SIG-M5 treated with dmso at 0.1 percent for 504 hours (cell line): ENCODE data around the gene BRD1.

Experiments
- DNase-seq: peaks from one replicate; lab custom pipeline; 2025; ENCODE audit not compliant: unreplicated experiment; lab: John Stamatoyannopoulos, UW

BRD1 gene

DNA sequence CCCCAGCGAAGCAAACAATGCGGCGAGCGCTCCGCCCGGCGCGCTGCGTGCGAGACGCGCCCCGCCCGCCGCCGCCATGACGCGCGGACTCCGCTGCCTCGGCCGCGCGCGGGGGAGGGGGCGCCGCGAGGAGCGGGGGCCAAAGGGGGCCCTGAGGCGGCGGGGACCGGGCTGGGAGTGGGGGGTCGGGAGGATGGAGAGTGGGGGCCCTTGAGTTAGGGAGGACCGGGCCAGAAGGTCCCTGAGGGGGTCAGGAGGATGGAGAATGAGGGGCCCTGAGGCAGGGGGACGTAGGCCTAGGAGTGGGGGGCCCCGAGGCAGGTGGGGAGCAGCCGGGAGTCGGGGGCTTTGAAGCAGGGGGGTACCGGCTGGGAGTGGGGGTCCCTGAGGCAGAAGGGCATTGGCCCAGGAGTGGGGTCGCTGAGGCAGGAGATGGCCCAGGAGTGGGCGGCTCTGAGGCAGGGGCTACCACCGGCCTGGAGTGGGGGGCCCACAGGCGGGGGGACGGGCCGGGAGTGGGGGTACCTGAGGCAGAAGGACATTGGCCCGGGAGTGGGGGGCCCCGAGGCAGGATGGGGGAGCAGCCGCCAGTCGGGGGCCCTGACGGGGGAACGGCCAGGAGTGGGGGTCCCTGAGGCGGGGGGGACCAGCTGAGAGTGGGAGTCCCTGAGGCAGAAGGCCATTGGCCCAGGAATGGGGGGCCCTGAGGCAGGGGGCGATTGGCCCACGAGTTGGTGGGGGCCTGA, at the start of gene BRD1:
BRD1 (minus strand) TSS at position 21 of the 746 bp plus-strand sequence. CDS start 3,556 bp downstream, outside the sequence.
- DNase-seq = peak; percentile 19

GRCh38 chr22:49873228-49873940, 45.7 kb upstream of the BRD1 start:
- DNase-seq = no peak

DNA sequence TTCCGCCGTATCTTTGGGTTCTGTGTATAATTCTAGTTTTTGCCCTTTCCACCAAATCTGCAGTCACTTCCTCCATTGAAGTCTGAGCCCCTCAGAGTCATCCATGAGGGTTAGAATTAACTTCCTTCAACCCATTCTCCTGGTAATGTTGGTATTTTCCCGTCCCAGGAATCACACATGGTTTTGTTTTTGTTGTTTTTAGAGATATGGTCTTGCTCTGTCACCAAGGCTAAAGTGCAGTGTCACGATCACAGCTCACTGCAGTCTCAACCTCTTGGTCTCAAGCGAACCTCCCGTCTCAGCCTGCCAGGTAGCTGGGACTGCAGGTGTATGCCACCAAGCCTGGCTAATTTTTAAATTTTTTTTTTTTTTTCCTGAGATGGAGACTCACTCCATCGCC, 44.7 kb upstream of the BRD1 start:
- no peak for DNase-seq

GRCh38 chr22:49871482-49871881, 43.8 kb upstream of the BRD1 start:
- no peak for DNase-seq

- DNase-seq = no peak
These were observed 42.4 kb upstream of the BRD1 start for GRCh38 chr22:49869845-49870712.

GRCh38 chr22:49869086-49869830, 41.6 kb upstream of the BRD1 start:
- no peak for DNase-seq

GRCh38 chr22:49867303-49868265, 39.9 kb upstream of the BRD1 start:
- DNase-seq = no peak

DNA sequence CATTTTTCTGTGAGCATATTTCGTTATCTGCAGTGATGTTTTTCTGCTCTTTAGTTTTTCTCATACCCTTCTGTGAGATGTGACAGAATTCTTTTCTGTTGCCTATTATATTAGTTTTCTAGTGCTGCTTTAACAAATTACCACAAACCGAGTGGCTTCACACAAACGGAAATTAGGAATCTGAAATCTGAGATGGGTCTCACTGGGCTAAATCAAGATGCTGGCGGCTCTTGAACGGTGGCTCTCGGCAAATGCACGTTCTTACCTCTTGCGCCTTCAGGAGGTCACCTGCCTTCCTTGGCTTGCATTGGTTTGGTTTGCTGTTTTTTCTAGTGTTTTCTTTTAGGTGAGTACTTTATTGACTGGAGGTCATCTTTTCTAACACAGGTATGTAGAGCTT, 39.0 kb upstream of the BRD1 start:
- no peak for DNase-seq

- no peak for DNase-seq
These were observed 38.5 kb upstream of the BRD1 start for GRCh38 chr22:49866134-49866533.

DNA sequence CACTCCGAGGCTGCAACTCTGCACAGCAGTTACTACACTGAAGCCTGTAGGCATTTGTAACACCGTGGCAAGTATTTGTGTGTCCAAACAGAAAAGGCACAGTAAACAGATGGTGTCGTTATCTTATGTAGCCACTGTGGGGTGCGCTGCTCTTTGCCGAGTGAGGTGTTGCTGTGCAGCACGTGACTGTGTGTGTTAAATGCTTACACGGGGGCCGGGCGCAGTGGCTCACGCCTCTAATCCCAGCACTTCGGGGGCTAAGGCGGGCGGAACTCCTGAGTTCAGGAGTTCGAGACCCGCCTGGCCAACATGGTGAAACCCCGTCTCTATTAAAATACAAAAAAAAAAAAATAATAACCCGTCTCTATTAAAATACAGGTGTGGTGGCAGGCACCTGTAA, 37.5 kb upstream of the BRD1 start:
- DNase-seq = no peak

DNA sequence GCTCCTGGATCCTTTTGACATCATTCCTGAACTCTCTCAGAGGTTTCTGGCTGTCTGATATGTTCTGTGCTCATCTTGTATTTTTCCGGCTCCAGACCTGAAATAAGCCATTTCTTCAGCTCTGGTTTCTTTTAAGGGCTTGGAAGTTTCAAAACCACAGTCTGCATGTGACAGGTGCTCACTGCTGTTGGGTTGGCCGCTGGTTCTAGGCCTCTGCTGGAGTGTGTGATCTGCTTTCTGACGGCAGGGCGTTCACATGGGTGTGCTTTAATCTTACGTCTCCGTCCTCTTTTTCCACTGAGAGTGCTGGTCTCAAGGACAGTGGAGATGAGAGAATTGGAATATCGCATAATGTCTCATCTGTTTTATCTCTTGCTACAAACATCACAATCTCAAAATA, 36.3 kb upstream of the BRD1 start:
- no peak for DNase-seq

- no peak for DNase-seq
These were observed 34.8 kb upstream of the BRD1 start for GRCh38 chr22:49862496-49862776.

DNA sequence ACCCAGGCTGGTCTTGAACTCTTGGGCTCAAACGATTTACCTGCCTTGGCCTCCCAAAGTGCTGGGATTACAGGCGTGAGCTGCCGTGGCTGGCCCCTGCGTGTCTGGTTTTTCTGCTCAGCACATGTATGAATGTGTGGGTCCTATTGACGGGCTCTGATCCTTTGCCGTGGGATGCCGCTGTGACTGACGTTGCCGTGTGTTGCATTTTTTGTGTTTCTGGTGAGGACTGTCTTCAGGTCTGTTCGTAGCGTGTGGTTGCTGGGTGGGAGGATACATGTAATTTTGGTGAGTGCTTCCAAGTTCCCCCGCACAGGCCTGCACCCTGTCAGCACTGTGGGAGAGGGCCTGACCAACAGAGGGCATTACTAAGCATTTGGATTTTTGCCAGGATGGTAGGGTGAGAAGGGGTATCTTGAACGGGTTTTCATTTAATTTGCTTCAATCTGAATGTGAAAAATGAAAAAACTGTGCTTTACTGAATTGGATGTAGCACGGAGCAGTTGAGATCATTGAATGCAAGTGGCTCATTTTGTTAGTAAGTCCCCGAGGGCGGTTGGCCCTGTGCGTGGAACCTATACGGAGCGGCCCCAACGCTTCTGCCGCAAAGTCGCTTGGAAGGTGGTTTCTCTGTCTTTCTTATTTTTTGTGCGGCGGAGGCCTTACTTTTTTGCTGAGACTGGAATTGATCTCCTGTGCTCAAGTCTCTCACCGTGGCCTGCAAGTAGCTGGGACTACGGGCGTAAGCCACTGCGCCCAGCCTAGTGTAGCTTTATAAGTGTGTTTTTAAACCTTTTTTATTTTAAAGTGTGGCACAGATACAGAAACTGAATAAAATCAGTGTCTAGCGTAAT, 34.2 kb upstream of the BRD1 start:
- no peak for DNase-seq

- no peak for DNase-seq
These were observed 31.2 kb upstream of the BRD1 start for GRCh38 chr22:49858827-49859226.

GRCh38 chr22:49856766-49857618, 29.3 kb upstream of the BRD1 start:
- DNase-seq = no peak

- DNase-seq = no peak
These were observed 28.7 kb upstream of the BRD1 start for GRCh38 chr22:49856343-49856742.

DNA sequence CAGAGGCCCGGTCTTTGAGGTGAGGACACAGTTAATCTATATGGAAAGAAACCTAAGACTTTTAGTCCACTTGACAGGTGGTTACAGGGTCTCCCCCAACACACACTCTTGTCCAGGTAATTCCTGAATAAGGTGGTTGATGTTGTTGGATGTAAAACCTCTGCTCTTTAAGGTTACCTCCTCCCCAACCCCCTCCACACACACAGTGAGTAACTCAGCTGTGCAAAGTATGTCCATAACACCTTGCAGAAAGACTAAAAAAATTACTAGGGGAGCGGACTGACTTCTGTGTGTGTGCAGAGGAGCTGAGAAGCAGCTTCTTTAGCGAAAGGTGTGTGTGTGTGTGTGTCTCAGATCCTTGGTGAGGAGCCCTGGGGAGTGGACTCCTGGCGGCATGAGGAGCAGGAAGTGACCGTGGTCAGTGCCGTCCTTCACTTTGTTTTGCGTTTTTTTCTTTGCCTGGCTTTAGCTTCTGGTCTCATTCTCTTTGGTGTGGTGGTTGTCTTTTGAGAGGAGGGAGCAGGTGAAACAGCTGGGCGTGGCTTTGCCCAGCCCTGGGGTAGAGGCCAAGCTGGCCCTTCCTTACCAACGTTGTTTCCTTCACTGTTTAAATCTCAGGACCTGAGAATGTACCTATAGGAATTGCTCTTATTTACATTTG, 27.7 kb upstream of the BRD1 start:
- DNase-seq = no peak
